ENCODE data around the gene RGS6.
A peak's percentile ranks its signal among the peaks of the same experiment; 100 is the strongest.

Gene RGS6

DNA sequence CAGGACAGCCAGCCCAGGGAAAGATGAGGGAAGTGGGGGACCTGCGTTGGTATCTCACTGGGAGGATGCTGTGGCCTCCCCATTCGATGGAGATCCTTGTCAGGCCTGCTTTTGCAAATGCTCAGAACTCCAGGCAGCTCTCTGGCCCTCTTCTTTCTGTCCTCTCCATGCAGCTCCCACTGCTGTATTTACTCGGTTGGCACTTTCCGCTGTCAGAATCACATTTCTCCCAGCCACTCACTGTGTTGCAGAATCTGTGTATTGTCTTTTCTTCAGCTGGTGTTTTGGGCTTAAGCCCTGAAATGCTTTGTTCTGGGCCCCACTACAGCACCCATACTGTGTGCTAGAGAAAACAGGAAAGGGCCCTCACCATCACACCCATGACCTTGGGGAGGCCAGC lies 401.1 kb downstream of the RGS6 start:
- no peak for DNase-seq

DNA sequence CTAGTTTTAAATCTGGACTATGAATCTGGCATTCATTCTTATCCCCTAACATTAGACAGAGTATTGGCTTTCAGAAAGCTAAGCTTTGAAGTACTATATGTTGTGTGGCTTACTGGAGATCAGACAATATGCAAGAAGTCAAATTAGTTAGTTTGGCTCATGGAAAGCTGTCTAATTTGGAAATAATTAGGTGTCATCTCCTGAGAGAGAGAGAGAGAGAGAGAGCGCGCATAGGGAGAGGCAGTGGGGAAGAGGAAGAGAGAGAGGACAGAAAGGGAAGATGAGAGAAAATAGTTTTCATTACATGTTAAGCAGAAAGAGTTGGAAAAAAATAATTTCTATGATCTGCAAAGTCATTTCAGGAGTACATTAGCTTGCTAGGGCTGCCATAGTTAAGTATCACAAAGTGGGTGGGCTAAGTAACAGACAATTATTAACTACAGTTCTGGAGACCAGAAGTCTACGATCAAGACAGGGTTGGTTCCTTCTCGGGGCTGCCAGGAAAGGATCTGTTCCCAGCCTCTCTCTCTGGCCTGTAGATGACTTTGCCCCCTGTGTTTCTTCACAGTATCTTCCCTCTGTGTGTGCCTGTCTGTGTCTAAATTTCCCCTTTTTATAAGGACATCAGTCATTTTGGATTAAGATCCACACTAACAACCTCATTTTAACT lies 404.2 kb downstream of the RGS6 start:
- no peak for DNase-seq

DNA sequence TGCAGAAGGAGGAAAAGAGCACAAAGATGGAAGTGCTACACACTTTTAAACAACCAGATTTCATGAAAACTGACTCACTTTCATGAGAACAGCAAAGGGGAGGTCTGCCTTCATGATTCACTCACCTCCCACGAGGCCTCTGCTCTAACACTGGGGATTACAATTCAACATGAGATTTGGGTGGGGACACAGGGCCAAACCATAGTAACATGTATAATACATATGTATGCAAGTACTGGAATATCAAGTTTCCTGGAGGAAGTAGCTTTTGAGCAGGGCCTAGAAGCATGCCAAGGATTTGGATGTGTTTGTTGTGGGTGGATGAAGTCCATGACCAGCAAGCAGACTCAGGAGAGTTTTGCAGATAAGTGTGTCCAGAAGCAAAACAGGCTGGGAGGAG lies 409.0 kb downstream of the RGS6 start:
- no peak for DNase-seq

DNA sequence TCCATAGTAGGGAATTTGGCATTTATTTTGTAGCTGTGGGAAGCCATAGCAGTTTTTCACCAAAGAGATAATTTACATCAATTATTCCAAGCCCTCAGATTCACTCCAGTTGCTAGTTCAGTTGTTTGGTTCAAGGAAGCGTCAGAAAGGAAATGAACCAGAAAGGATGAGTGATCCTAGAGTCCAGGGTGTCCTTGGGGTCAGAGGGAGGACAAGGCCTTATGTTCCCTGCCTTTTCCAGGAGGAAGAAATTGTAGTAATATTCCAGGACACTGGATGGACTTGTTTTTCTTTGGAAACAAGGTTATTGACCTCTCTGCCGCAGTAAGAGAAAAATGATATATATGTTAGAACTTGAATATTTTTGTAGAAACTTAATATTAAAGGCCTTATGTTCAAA lies 409.5 kb downstream of the RGS6 start:
- DNase-seq: no peak

DNA sequence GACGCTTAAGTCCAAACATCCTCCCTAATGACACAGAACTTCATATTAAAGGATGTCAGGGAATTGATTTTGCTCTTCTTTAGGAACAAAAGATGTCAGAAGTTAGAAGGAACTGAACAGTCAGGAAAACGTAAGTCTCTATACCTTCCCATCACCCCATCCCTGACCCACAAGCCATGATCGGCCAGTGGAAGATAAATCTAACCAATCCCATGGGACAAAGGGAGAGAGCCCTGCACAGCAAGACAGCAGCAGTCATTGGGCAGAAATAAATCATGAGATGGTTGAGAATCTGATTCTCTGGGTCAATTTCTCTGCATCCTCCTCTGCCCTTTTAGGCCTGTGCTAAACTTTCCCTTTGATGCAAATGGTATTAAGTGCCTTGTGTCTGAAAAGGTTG lies 414.9 kb downstream of the RGS6 start:
- DNase-seq: no peak

DNA sequence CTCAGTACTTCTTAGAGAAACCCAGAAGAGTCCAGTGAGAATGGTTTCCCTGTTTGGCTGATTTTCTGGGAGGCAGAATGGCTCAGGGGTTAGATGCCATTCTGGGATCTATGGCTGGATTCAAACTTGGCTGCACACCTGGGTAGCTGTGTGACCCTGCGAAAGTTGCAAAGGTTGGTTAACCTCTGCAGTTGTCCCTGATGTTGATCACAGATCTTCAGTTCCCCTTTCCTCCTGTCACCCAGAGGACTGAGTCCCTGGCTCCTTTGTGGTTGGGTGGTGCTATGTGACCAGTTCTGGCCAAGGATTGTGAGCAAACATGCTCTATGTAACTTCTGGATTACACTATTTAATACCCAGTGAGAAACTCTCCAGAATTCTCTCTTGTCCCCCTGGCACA lies 418.0 kb downstream of the RGS6 start:
- no peak for DNase-seq

DNA sequence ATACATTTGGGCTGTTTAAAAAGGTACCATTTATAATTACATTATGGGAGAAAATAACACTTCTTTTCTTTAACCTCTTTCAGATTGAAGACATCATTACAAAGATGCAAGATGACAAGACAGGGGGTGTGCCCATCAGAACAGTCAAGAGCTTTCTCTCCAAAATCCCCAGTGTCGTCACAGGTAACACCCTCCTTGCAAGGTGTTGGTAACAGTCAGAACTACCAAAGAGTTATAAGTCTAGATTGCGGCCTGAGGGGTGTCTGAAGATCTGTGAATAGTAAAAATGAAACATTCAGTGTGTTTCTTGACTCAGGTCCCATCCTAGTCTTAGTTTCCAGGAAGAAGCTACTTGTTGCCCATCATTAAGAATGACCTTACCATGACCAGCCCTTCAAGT lies 419.8 kb downstream of the RGS6 start:
- no peak for DNase-seq

DNA sequence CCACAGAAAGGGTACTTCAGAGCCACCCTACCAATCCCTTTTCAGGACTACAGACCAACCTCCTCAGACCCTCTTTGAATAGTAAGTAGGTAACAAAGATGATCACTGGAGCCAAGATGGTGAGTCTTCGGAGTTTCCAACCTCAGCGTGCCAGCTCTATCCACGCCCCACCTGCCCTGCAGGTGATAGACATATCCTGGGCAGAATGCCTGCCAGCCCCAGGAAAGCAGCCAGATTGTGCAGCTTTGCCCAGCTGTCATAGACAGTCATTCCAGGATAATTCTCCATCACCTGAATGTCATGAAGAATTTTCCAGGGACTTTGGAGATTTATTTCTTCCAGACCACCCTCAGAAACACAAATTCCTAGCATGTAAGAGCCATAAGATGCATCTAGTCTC lies 434.4 kb downstream of the RGS6 start:
- DNase-seq: no peak

DNA sequence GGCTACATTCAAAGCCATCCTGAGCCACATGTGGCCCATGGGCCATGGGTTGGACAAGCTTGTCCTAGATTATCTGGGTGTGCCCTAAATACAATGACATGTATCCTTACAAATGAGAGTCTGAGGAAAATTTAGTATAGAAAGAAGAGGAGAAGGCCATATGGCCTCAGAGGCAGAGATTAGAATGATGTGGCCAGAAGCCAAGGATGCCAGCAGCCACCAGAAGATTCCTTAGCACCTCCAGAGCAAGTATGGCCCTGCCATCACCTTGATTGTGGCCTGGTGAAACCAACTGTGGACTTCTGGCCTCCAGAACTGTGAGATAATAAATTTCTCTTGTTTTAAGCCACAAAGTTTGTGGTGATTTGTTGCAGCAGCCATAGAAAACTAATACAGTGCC lies 436.9 kb downstream of the RGS6 start:
- no peak for DNase-seq

DNA sequence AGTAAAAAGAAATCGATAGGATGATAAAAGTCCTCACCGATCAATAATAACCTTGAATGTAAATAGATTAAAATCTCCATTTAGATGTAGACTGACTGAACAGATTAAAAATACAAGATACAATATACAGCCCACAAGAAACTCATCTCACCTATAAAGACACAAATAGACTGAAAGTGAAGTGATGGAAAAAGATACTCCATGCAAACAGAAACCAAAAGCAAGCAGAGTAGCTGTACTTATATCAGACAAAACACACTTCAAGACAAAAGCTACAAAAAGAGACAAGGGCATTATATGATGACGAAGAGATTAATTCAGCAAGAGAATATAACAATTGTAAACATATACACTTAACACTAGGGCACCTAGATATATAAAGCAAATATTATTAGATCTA lies 444.8 kb downstream of the RGS6 start:
- DNase-seq: no peak

DNA sequence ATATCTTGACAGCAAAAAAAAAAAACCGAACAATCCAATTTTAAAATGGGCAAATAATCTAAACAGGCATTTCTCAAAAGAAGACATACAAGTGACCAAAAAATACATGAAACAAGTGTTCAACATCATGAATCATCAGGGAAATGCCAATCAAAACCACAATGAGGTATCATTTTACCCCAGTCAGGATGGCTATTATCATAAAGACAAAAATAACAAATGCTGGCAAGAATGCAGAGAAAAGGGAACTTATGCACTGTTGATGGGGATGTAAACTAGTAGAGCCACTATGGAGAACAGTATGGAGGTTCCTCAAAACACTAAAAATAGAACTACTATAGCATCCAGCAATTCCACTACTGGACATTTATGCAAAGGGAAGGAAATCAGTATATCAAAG lies 448.2 kb downstream of the RGS6 start:
- no peak for DNase-seq

DNA sequence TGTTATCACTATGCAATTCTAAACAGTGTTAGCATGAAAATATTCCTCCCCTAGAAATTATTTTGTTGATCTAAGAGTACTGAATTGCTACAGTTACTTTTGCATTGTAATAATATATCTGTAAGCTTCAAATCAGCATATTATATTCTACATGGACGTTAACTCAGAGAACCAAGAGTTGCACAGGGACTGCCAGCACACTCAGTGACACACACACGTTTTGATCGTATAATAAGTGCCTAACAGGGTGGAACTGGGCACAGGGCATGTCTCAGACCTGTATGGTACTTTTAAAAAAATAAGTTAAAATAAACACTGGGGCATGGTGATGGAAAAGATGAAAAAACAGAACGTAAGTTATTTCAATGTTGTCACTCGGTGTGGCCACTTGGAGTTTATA lies 451.6 kb downstream of the RGS6 start:
- no peak for DNase-seq

DNA sequence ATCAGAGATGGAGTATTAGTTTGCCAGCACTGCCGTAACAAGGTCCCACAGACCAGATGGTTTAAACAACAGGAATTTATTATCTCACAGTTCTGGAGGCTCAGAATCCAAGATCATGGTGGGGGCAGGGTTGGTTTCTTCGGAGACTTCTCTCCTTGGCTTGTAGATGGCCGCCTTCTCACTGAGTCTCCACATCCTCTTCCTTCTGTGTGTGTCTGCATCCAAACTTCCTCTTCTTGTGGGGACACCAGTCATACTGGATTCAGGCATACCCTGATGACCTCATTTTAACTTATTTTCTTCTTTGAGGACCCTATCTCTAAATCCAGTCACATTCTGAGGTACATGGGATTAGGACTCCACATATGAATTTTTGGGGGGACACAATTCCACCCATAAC lies 455.5 kb downstream of the RGS6 start:
- no peak for DNase-seq

DNA sequence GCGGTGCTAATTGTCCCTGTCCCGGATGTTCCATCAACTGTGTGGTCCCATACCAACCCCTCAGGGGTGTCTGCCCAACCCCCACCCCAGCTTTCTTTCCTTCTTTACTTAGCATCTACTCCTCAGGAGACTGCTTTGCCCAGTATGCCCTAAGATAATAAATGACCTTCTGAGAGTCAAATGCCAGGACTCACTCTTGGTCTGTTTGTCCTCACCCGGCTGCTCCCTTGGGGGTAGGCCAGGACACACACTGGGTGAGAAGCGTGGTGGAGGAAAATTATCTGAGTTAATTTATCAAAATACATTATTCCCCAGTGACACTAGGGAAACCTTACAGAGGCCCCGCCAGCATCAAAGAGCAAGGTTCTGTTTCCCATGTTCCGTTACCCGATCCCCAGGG lies 457.0 kb downstream of the RGS6 start:
- DNase-seq: no peak

DNA sequence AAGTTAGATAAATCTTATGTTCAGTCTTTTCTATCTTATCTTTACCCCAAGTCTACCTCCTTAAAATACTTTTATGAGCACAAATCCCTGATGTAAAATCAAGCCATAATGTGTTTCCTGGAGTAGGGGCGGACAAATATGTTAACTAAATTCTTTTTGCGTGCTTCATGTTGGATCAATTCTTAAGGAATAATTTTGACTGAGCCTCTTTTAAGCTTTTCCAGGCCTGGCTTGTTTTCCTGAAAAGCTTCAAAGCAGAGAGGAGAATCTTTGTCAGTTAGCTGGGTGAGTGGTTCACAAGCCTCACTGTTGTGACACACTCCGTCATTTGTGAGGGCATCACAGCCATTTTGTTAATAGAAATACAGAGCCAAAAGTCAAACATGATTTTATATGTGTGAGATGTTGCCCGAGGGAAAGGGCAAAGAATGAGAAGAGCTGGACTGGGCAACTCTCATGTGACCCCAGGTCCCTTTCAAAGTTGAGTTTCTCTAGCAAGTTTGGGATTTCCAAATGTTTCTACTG lies 468.9 kb downstream of the RGS6 start:
- DNase-seq: no peak

DNA sequence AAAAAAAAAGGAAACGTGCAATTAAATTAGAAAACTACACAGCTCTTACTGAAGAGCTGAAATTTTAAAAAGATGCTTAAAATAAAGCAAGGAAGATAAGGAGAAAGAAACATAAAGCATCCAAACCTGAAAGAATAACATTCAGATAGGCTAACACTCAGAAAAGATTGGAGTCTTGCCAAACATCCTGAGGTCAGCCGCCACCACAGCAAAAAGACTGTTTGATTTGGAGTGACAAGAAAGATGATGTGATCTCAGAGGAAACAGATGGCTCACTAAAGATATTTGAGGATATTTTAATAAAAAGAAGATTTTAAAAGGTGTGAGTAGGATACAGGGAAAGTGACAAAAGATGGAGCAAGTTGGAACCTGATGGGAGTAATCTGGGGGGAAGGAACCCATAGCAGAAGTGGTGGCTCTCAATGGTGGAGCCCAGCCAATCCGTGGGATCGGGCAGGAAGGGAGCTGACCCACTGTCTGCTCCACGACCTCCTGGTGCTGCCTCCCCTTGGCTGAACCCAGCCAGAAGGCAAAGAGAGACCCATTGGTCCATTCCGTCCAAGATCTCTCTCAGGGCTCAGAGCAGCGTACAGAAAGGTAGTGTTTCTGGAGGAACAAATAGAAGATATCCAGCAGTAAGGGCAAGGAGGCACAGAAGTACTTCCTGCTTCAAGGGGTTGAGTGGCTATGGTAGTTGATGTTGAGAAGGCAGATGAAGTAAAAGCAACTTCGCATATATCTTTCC lies 469.6 kb downstream of the RGS6 start:
- no peak for DNase-seq

DNA sequence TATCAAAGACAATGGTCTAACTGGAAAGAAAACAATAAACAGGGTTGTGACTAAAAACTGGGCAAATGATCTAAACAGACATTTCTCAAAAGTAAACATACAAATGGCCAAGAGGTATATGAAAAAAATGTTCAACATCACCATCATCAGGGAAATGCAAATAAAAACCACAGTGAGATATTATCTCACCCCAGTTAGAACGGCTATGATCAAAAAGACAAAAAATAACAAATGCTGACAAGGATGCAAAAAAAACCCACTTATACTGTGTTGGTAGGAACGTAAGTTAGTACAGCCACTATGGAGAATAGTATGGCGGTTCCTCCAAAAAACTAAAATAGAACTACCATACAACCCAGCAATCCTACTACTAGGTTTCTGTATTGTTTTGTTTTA lies 470.1 kb downstream of the RGS6 start:
- no peak for DNase-seq

DNA sequence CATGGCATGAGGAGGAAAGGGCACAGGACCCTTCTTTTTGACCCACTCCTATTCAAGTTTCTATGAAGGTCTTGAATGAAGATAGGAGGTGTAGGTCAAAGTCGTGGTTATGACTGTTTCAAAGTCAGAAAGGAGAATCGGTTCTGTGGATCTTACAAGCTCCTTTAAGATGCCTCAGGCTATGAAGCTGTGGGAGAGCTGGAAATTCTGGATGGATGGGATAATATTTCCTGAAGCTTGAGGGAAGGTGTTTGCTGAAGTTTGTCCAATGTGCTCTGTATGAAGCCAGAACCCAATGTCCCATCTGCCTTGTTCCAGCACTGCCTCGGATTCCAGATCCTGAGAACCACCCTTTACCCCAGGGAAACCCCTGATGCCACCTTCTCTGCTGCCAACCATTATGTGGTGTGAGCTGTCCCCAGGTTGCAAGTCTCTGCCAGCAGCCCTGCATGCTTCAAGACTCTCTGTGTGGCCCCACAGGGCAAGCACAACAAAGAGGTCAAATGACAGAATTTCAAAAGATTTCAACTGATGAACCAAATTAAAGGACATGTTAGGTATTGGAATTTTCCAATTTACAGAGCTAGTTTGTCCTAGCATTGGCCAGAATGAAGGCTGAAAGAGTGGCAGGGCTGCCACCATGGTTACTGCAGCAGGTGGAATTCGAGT lies 472.0 kb downstream of the RGS6 start:
- DNase-seq: no peak

DNA sequence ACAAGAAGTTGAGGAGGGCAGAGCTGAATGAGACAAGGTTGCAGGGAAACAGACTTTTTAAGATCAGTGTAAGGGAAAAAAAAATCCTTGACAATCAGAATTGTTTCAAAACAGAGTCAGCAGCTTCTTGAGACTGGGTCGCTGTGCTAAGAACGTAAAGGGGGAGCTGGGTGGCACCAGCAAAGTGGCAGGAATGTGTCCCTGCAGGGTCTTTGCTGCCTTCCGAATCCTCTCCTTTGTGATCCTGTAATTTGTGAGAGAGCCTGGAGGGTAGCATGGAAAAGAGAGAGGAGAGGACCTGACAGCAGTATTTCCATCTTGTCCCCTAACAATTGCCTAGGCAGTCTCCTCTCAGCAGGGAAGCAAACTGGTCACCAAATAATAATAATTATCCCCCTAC lies 472.8 kb downstream of the RGS6 start:
- no peak for DNase-seq

DNA sequence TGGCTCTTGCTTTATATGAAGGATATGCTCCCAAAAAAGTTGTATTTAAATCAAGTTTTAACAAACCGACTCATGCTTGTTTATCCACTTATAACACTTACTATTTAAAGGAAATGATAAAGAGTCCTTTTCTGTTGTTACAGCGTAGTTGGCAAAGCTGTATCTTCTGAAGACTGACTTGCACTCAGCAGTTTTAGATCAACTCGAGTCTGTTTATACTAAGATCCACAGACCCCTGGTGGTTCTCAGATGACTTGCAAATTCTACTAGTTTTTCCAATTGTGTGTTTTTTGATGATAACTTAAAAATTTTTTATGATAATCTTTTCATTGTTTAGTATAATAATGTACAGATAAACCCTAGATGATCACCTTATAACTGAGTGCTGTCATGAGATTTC lies 475.8 kb downstream of the RGS6 start:
- no peak for DNase-seq

DNA sequence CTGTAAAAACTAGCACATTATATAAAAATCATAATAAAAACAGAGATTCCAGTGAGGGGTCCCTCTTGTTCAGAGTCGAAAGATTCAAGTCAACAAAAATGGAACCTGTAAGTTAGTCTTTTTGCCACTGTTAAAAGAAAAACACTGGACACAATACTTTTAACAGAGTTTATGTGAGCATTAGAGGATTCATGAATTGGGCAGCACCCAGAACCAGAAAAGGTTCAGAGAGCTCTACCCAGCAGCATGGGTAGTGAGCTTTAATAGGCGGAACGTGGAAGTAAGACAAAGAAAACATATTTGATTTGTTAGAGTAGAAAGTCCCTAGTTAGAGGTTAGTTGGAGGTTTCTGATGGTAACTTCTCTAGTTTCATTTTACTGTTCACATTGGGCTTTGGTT lies 476.8 kb downstream of the RGS6 start:
- no peak for DNase-seq

DNA sequence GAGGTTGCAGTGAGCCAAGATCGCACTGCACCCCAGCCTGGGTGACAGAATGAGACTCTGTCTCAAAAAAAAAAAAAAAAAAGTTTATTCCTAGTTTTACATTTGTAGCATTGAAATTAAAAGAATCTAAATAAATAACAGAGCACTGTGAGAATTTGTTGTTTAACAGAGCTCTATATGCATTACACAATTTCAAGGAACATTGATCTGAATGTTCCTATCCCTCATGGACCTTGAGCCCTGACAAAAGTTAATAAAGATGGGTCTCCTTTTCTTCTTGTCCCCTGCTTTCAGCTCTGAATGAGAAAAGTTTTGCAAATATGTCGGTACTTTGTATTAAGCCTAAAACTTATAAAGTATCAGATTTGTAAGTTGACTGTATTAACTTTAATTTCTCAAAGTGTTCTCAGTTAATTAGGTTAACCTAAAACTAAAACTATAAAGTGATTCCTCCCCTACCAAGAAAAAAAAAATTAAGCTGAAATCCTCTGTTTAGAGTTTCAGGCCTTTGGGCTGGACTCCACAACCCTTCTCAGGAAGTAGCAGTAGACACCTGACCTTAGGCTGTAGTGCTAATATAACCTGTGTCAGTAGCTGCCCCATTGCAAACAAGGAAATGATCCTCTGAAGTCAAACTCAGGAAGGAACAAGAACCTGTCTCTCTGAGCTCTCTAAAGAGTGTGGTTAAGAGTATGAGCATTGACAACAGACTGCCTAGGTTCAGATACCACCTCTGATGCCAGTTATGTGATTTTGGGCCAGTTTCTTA lies 484.0 kb downstream of the RGS6 start:
- no peak for DNase-seq

DNA sequence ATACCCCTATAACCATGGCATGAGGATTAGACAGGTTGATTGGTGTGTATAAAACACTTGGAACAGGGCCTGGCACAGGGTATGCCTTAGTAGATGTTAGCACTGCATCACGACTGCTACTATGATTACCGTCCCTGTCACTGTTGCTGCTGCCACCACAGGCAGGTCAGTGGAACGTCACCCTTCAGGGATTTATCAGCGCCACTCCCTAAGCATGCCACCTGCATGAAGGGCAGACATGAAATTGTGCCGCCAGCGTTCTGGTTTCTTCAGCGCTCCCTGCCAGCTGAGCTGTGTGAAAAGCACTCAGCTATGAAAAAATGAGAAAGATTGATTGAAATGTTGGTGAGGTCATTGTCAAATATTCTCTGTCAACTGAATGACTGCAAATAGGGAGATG lies 484.7 kb downstream of the RGS6 start:
- peak in 1 of 2 experiments; percentile 23 for DNase-seq

All from NCI-H187 (cell line).